GM19025 (cell line): ENCODE data around the gene SYT8.
"Not testable (repeated sequence)": the region's sequence is repeated elsewhere in the genome, so short reads cannot be mapped to it uniquely, and the experiment has no call there.

ENCODE experiments used
- ATAC-seq: cut with Tn5 transposase; IDR thresholded peaks from one replicate; pipeline ENCODE4 v1.9.1; 2021; ENCODE audit warnings: mild to moderate bottlenecking, low read depth, moderate library complexity; ENCODE audit not compliant: unreplicated experiment

SYT8 gene

GRCh38 chr11:1870721-1871466 is 36.1 kb downstream of the SYT8 start:
- ATAC-seq, result no peak

- ATAC-seq, result no peak
Measured at GRCh38 chr11:1871531-1871930, 36.7 kb downstream of the SYT8 start.

- no peak for ATAC-seq
Measured at GRCh38 chr11:1872267-1872985, 37.6 kb downstream of the SYT8 start.

- ATAC-seq, result no peak
Measured at GRCh38 chr11:1873048-1873812, 38.4 kb downstream of the SYT8 start.

GRCh38 chr11:1873813-1874150 is 39.0 kb downstream of the SYT8 start:
- ATAC-seq, result not testable (repeated sequence)

- ATAC-seq, result not testable (repeated sequence)
Measured at GRCh38 chr11:1874441-1875092, 39.8 kb downstream of the SYT8 start.

- ATAC-seq, result no peak
Measured at GRCh38 chr11:1875093-1875850, 40.5 kb downstream of the SYT8 start.

- not testable (repeated sequence) for ATAC-seq
Measured at GRCh38 chr11:1875851-1876301, 41.1 kb downstream of the SYT8 start.

- ATAC-seq, result no peak
Measured at GRCh38 chr11:1876361-1877063, 41.7 kb downstream of the SYT8 start.

GRCh38 chr11:1877211-1878136 is 42.7 kb downstream of the SYT8 start:
- ATAC-seq, result no peak

GRCh38 chr11:1878137-1879031 is 43.6 kb downstream of the SYT8 start:
- ATAC-seq, result no peak

- ATAC-seq, result no peak
Measured at GRCh38 chr11:1879342-1879940, 44.7 kb downstream of the SYT8 start.

GRCh38 chr11:1879941-1880720 is 45.3 kb downstream of the SYT8 start:
- no peak for ATAC-seq

GRCh38 chr11:1880746-1881441 is 46.1 kb downstream of the SYT8 start:
- no peak for ATAC-seq

GRCh38 chr11:1881442-1882264 is 46.9 kb downstream of the SYT8 start:
- ATAC-seq, result no peak
